Measurements from ENCODE around the gene MYO18B. TPM values are rescaled to one million over a fixed set of nuclear protein-coding genes. Genes with fewer than 3 reads are reported as not detected.

Gene MYO18B
- total and polyA plus RNA-seq, 2 of the 8 experiments (the other 6 are each of a cell fraction or from before 2014, with no cell fraction given): 0.62 to 0.78 TPM

- TF ChIP-seq CHD7 (IDR thresholded peaks at IDR 0.05; ENCODE audit: insufficient replicate concordance, low read length) (no peak), GTF2F1 (IDR thresholded peaks at IDR 0.05; ENCODE audit: borderline replicate concordance, low read depth, low read length) (no peak), SIRT6 (IDR thresholded peaks at IDR 0.05; ENCODE audit: low read length) (no peak), RXRA (IDR thresholded peaks at IDR 0.05; ENCODE audit: insufficient read depth, low read depth, low read length) (no peak), EGR1 (IDR thresholded peaks at IDR 0.05; ENCODE audit: borderline replicate concordance, low read depth, low read length) (no peak), NRF1 (IDR thresholded peaks at IDR 0.05; ENCODE audit: low read depth, low read length) (no peak), POLR2A (IDR thresholded peaks at IDR 0.05; ENCODE audit: control extremely low read depth in 1 of 2, low read depth in 2 of 2, low read length in 2 of 2) (no peak), MAX (IDR thresholded peaks at IDR 0.05) (no peak), TAF7 (optimal IDR thresholded peaks at IDR 0.05; ENCODE audit: borderline replicate concordance, low read depth, low read length) (no peak), RBBP5 (IDR thresholded peaks at IDR 0.05; ENCODE audit: borderline replicate concordance, low read depth, low read length) (no peak), HDAC6 (IDR thresholded peaks at IDR 0.05; ENCODE audit: low read depth, low read length) (no peak), KDM1A (IDR thresholded peaks at IDR 0.05; ENCODE audit: borderline replicate concordance, low read length) (no peak), CREB1 (IDR thresholded peaks at IDR 0.05) (no peak)
Measured at GRCh38 chr22:25751174-25751581, 9.2 kb downstream of the MYO18B start (continued).
